A673 (cell line): ENCODE measurements around the gene MRPL50.

Experiments
- EZH2 ChIP-seq: fragments of 200-600 bp; sonication (generic); IDR thresholded peaks from 2 replicates; pipeline ENCODE4 v1.6.1; 2017; ENCODE audit warnings: borderline replicate concordance, low read depth, mild to moderate bottlenecking, mixed read lengths, antibody characterized with exemption, low read length; ENCODE audit not compliant: poor library complexity, severe bottlenecking
- TF ChIP-seq, protein P1 (sequence below): fragments of 300-800, 200-600 bp; sonication (generic); conservative IDR thresholded peaks from 2 replicates; pipeline ENCODE4 v1.5.1; 2017; ENCODE audit warnings: low read depth, mild to moderate bottlenecking, antibody characterized with exemption, low read length, moderate library complexity, mixed read lengths

DNA sequence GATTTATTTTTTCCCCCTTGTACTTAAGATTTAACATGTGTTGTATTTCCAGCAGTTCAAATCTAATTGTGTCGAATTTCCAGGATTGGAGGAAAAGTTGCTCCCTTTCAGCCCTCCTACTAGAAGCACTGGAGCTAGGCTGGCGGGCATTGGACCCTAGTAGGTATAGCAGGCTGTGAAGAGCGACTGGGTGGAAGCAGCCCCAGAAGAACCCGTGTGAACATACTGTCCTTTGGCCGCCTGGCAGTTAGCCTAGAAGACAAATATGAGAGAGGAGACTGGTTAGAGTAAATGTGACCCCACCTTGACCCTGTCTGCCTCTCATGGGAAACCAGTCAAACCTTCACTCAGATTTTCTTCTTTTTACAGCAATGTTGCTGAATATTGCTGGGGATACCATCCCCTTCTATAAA, 23.2 kb upstream of the MRPL50 start:
- TF ChIP-seq, protein P1, sequence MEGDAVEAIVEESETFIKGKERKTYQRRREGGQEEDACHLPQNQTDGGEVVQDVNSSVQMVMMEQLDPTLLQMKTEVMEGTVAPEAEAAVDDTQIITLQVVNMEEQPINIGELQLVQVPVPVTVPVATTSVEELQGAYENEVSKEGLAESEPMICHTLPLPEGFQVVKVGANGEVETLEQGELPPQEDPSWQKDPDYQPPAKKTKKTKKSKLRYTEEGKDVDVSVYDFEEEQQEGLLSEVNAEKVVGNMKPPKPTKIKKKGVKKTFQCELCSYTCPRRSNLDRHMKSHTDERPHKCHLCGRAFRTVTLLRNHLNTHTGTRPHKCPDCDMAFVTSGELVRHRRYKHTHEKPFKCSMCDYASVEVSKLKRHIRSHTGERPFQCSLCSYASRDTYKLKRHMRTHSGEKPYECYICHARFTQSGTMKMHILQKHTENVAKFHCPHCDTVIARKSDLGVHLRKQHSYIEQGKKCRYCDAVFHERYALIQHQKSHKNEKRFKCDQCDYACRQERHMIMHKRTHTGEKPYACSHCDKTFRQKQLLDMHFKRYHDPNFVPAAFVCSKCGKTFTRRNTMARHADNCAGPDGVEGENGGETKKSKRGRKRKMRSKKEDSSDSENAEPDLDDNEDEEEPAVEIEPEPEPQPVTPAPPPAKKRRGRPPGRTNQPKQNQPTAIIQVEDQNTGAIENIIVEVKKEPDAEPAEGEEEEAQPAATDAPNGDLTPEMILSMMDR, result no peak
- no peak for TF ChIP-seq EZH2
